Prostate gland (tissue), 2 donors: Measurements from ENCODE around the gene LAMA3. TPM values are rescaled to one million over a fixed set of nuclear protein-coding genes. Genes with fewer than 3 reads are reported as not detected.
A peak's percentile ranks its signal among the peaks of the same experiment; 100 is the strongest.

Source experiments
- DNase-seq: peaks from one replicate; pipeline ENCODE4 v3.0.0-alpha.2; 2019; ENCODE audit warnings: low spot score
- H3K27ac ChIP-seq, 2 donors: fragments of 200-600 bp; sonication (generic); 2 replicates each; pipeline ENCODE4 v1.5.1; 2017 to 2019
- H3K27me3 ChIP-seq: fragments of 200-600 bp; sonication (generic); replicated peaks from 2 replicates; pipeline ENCODE4 v1.5.1; 2019; ENCODE audit not compliant: insufficient read depth
- H3K36me3 ChIP-seq, 2 donors: fragments of 200-600 bp; sonication (generic); 1 replicate in 1 of 2; 2 replicates in 1 of 2; pipeline versions ENCODE4 v1.5.1 to v1.8.1; 2017 to 2019
- H3K4me1 ChIP-seq: fragments of 200-600 bp; sonication (generic); replicated peaks from 2 replicates; pipeline ENCODE4 v1.5.1; 2019
- H3K4me3 ChIP-seq, 2 donors: fragments of 200-600 bp; sonication (generic); 2 replicates each; pipeline ENCODE4 v1.5.1; 2017 to 2019
- H3K9me3 ChIP-seq: fragments of 200-600 bp; sonication (generic); 2 replicates; pipeline ENCODE4 v1.5.1; 2017
- CTCF ChIP-seq, 4 experiments: fragments of 200-600 bp in 2 of 4; fragments of 450-650 bp in 2 of 4; sonication (generic) in 2 of 4; IDR thresholded peaks; 1 replicate in 3 of 4; 2 replicates in 1 of 4; pipeline ENCODE4 v1.5.1; 2016 to 2019; ENCODE audit warnings: antibody characterized with exemption in 4 of 4, mild to moderate bottlenecking in 2 of 4, moderate library complexity in 2 of 4
- POLR2A ChIP-seq: fragments of 450-650 bp; IDR thresholded peaks from one replicate; pipeline ENCODE4 v1.6.1; 2016; ENCODE audit warnings: antibody characterized with exemption, mild to moderate bottlenecking
- POLR2AphosphoS5 ChIP-seq: sonication (generic); formaldehyde crosslinking; IDR thresholded peaks from one replicate; pipeline ENCODE4 v1.6.1; 2017; ENCODE audit warnings: antibody characterized with exemption
- WGBS: methylation state at CpG from one replicate; pipeline ENCODE4 v1.1.5; 2018; 5-methylcytosine and 5-hydroxymethylcytosine counted together
- intact Hi-C: fragments of 100-400 bp; cut with DNase I; formaldehyde crosslinking; loops from one replicate; pipeline ENCODE4 v1.14.2; 2022
- total RNA-seq, 2 donors: library from RNA; depleted of rRNA; stranded (reverse); fragments of >200 nt; gene quantifications; one replicate each; pipeline ENCODE4 v1.1.0, GENCODE V29; 2016

The LAMA3 gene
- total RNA-seq, 2 donors from 2014 or later, result 31.3 to 35.9 TPM

GRCh38 chr18:23880931-23881617 lies 191.8 kb downstream of the LAMA3 start:
- TF ChIP-seq CTCF (IDR thresholded peaks at IDR 0.05), result no peak
- no peak for TF ChIP-seq POLR2A
- TF ChIP-seq POLR2AphosphoS5, result no peak
- Histone ChIP-seq H3K9me3 (no peaks in the 10 kb centered on the region), H3K27me3 (no peaks in the 10 kb centered on the region), H3K4me1 (peaks cover 5% of the 10 kb centered on the region), H3K27ac (peak overlapping the region in 1 of 2 donors; percentile 87), H3K36me3 (no peaks in the 10 kb centered on the region), H3K4me3 (no peak overlapping the region)
- no peak for DNase-seq
- intact Hi-C loops, result loop anchor here (5.0 kb wide), 1 partner anchor 54 kb away; no protein-coding TSS in a partner anchor
- 85% methylated on average over 2 of the region's 2 CpGs for WGBS

DNA sequence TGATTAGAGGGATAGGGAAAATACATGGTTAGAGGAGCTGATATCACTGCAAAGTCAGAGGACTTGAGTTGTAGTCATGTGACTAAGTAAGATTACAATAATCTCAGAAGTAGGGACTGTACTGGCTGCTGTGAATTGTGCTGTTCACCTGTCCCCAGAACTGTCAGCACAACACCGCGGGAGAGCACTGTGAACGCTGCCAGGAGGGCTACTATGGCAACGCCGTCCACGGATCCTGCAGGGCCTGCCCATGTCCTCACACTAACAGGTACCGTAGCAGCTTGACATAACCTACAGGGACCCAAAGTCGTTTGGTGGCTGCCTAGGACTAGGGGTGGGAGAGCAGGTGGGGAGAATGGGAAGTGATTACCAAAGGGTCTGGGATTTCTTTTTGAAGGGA lies 192.5 kb downstream of the LAMA3 start:
- Histone ChIP-seq H3K4me3 (no peak overlapping the region), H3K36me3 (no peaks in the 10 kb centered on the region), H3K9me3 (no peaks in the 10 kb centered on the region), H3K27ac (peak overlapping the region; percentile 81 to 87), H3K4me1 (peaks cover 5% of the 10 kb centered on the region), H3K27me3 (no peaks in the 10 kb centered on the region)
- TF ChIP-seq POLR2A (no peak), POLR2AphosphoS5 (peak; percentile 29), CTCF (IDR thresholded peaks at IDR 0.05) (no peak)
- peak; percentile 58 for DNase-seq
- intact Hi-C loops, result loop anchor here (5.0 kb wide), 1 partner anchor 54 kb away; no protein-coding TSS in a partner anchor
- whole genome bisulfite sequencing, result 37% methylated on average over 8 of the region's 8 CpGs

DNA sequence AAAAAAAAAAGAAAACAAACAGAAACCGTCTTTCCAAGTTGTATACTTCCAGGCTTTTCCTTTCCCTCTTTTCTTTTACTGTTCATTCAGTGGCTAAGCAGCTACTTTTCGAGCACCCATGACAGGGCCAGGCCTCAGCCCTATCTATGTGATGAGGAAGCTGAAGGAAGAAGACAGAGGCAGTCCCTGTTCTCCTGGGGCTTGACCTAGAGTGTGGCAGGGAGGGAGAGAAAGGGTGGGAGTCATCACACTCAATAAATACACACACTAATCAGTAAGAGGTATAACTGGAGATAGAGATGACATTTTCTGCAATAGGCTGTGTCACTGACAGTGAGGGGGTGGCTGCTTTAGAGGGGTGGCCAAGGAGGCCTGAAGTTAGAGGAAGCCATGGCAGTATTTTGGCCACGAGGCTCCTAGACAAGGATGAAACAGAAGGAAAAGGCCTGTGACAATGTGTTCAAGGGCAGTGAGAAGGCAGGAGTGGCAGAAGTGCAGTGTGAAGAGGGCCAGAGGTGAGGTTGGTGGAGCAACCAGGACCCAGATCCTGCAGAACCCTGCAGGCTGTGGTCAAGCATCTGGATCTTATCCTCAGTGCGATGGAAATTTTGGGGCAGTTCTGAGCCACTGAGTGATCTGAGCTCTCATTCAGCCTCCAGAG lies 193.5 kb downstream of the LAMA3 start:
- no peak for DNase-seq
- WGBS, result 91% methylated on average over 4 of the region's 4 CpGs
- H3K36me3 ChIP-seq, result no peaks in the 10 kb centered on the region
- TF ChIP-seq POLR2A (no peak), CTCF (IDR thresholded peaks at IDR 0.05) (no peak), POLR2AphosphoS5 (no peak)
- no peak overlapping the region for H3K4me3 ChIP-seq
- peak overlapping the region; percentile 81 to 87 for H3K27ac ChIP-seq
- H3K27me3 ChIP-seq, result no peaks in the 10 kb centered on the region
- peaks cover 5% of the 10 kb centered on the region for H3K4me1 ChIP-seq
- H3K9me3 ChIP-seq, result no peaks in the 10 kb centered on the region
- intact Hi-C loops, result loop anchor here (5.0 kb wide), 1 partner anchor 55 kb away; no protein-coding TSS in a partner anchor

DNA sequence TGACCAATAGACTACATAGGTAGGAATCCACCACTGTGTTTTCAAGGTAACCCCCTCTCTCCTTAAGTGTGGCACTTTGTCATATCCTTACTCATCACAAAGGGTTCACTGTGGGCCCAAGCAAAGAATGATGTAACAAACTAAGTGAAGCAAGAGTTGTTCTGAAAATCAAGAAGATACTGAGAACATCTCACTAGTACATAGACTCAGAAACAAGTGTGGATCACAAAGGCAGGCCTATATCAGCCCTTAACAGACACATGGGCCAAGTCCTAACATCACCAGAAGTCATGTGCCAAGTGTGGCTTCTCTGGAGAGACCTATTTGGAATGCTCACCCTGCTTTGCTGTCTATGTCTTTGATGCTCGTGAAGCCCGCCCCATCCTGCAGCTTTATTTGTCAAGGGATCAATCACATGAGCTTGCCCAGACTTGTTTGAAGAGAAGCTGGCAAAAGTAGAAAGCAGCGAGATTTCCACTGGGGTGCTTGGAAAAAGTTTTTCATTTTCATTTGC lies 194.1 kb downstream of the LAMA3 start:
- Histone ChIP-seq H3K36me3 (no peaks in the 10 kb centered on the region), H3K27ac (peak overlapping the region; percentile 81 to 87), H3K4me3 (no peak overlapping the region), H3K27me3 (no peaks in the 10 kb centered on the region), H3K4me1 (peaks cover 5% of the 10 kb centered on the region), H3K9me3 (no peaks in the 10 kb centered on the region)
- TF ChIP-seq POLR2AphosphoS5 (peak; percentile 66), CTCF (IDR thresholded peaks at IDR 0.05) (no peak)
- intact Hi-C loops, result loop anchor here (5.0 kb wide), 1 partner anchor 56 kb away; no protein-coding TSS in a partner anchor
- peak; percentile 85 for DNase-seq
- 40% methylated on average over 3 of the region's 3 CpGs for WGBS
